Fibroblast of villous mesenchyme (primary cell): ENCODE data around the gene PHACTR4. TPM values are rescaled to one million over a fixed set of nuclear protein-coding genes. Genes with fewer than 3 reads are reported as not detected.

Experiments
- DNase-seq: peaks from one replicate; pipeline ENCODE4 v3.0.0-alpha.2; 2010; ENCODE audit warnings: low read depth
- H3K4me3 ChIP-seq: 2 replicates; pipeline ENCODE4 v1.5.1; 2011; ENCODE audit warnings: low read depth, mild to moderate bottlenecking, low read length
- CTCF ChIP-seq: IDR thresholded peaks from 2 replicates; pipeline ENCODE4 v1.5.1; 2012; ENCODE audit warnings: low read depth, mild to moderate bottlenecking, low read length; ENCODE audit not compliant: insufficient read depth
- total RNA-seq: library from RNA; depleted of rRNA; stranded (reverse); fragments of >200 nt; gene quantifications from 2 replicates; pipeline ENCODE4 v1.2.3, GENCODE V29; 2012

Gene PHACTR4
- total RNA-seq, 1 donor, result 12.1 TPM

DNA sequence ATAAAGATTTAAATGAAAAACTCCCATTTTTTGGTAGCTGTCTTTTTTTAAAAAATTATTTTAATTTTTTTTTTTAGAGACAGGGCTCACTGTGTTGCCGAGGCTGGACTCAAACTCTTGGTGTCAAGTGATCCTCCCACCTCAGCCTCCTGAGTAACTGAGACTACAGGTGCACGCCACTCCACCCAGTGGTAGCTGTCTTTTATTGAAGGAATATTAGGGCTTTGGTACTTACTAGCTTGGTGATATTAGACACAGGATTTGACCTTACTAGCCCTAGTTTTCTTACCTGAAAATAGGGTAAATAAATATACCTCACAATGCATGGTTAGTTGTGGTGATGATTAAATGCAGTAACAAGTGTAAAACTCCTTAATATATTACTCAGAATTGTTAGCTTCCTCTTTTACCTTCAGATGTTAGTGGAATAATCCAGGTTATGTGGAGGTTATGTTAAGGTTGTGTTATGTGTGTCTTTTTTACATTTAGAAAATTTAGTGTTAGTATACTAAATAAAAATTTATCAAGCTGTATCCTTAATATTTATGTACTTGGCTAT lies 66.8 kb downstream of the PHACTR4 start:
- no peak for TF ChIP-seq CTCF

DNA sequence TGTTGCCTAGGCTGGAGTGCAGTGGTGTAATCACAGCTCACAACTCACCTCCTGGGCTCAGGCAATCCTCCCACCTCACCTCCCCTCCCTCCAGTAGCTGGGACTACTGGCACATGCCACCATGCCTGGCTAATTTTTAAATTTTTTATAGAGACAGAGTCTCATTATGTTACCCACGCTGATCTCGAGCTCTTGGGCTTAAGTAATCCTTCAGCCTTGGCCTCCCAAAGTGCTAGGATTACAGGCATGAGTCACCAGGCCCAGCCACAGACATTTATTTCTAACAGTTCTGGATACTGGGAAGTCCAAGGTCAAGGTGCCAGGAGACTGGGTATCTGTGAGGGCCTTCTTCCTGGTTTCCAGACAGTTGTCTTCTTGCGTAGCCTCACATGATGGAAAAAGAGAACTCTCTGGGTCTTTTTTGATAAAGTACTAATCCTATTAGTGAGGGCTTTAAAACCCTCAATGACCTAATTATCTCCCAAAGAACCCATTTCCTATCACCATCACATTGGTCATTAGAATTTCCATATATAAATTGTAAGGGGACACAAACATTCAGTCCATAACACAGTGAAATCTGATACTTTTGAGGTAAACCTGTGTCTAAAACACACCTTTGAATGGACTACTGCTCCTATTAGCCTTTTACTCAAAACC lies 67.9 kb downstream of the PHACTR4 start:
- peak; percentile 90 for DNase-seq
- no peak for TF ChIP-seq CTCF
- no peak overlapping the region for H3K4me3 ChIP-seq

More for the DNA sequence above, 66.8 kb downstream of the PHACTR4 start:
- DNase-seq, result no peak
- H3K4me3 ChIP-seq, result no peak overlapping the region

DNA sequence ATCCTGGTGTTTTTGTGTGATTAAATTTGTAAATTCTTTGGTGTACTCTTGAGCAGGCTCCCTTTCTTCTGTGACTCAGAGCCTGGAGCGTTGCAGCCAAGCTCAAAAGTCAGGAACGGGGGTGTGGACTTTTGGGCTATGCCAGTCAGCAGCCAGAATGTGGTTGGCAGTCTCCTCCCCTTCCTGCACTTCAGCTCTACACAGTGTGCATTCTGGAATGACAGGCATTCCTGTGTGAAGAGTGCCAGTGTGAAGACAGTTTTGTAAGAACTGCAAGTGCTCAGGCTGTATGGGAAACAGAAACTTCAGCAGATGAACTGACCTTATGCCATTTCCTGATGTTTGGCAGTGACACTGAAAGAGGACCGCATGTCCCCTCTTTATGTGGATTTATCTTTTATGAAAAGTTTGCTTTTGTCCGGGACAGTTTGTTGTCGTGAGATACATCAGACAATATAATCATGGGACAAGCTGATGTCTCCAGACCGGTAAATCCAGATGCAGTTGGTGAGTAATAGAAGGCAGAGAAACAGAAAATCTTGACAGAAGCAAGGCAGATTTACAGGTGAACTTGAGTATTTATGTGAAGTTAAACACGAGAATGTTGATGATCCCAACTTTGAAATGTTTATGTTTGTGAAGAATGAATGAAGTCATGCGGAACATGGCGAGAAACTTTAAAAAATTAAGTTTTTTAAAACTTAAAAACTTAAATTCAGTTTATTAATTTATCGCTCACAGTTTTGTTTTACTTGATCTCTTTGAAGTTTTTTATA lies 68.6 kb downstream of the PHACTR4 start:
- peak; percentile 93 for DNase-seq
- peak overlapping the region; percentile 40 for H3K4me3 ChIP-seq
- TF ChIP-seq CTCF, result no peak

DNA sequence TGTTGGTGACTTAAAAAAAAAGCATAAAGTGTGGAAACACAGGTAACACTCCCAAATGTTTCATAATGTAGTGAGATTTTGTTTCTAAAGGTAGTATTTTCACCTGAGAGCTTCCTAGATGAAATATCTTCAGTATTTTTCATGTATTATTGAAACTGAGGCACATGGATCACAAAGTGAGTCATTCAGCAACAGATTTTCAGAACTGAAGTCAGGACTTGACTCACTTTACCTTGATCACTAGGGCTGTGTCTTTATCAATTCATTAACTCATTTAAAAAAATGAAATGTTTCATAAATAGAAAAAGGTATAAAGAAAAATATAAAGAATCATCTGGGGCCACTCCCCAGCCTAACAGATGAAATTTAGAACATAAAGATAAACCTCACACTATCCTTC lies 69.8 kb downstream of the PHACTR4 start:
- no peak for TF ChIP-seq CTCF
- DNase-seq, result no peak
- no peak overlapping the region for H3K4me3 ChIP-seq

GRCh38 chr1:28441674-28442073 lies 72.1 kb downstream of the PHACTR4 start:
- no peak for DNase-seq
- no peak for TF ChIP-seq CTCF

GRCh38 chr1:28443550-28443949 lies 74.0 kb downstream of the PHACTR4 start:
- H3K4me3 ChIP-seq, result no peak overlapping the region
- no peak for DNase-seq
- no peak for TF ChIP-seq CTCF

More at GRCh38 chr1:28441674-28442073, 72.1 kb downstream of the PHACTR4 start:
- no peak overlapping the region for H3K4me3 ChIP-seq
